ENCODE results near the gene FAM110A. TPM values are rescaled to one million over a fixed set of nuclear protein-coding genes. Genes with fewer than 3 reads are reported as not detected.

FAM110A gene
- total and polyA plus RNA-seq, 9 of the 15 experiments (the other 6 are each of a cell fraction or from before 2014, with no cell fraction given): 0.73 to 15.5 (median 3.6) TPM

GRCh38 chr20:890666-891057 lies 57.1 kb downstream of the FAM110A start:
- ChIA-PET POLR2A (no interaction called here), CTCF (ENCODE audit: low intra/inter-chr PET ratio) (no interaction called here)

More at GRCh38 chr20:890666-891057, 57.1 kb downstream of the FAM110A start:
- H3K9me1 ChIP-seq (ENCODE audit: control insufficient read depth, insufficient read depth, low read length): no peaks in the 10 kb centered on the region
- no peaks in the 10 kb centered on the region for H3K4me1 ChIP-seq (replicated peaks in 1 of 2; ENCODE audit: control insufficient read depth in 2 of 2, insufficient read depth in 2 of 2, low read length in 2 of 2)
- intact Hi-C loops (cut with micrococcal nuclease): no loop called here
- DNase-seq (ENCODE audit: extremely low read depth in 1 of 4, low spot score in 3 of 4): no peak
- no peaks in the 10 kb centered on the region for H3K79me2 ChIP-seq (ENCODE audit: control insufficient read depth, insufficient read depth, low read length)
- H3K9ac ChIP-seq (ENCODE audit: insufficient read depth in 1 of 2, low read depth in 2 of 2, low read length in 2 of 2): no peak overlapping the region
- no peaks in the 10 kb centered on the region for H3K9me3 ChIP-seq (replicated peaks; ENCODE audit: control insufficient read depth, insufficient read depth, low read depth, low read length)
- no peak for TF ChIP-seq STAG1 (CRISPR knock-in tag; IDR thresholded peaks at IDR 0.05; ENCODE audit: borderline replicate concordance)
- no peak for TF ChIP-seq FOXJ3 (CRISPR knock-in tag; IDR thresholded peaks at IDR 0.05)
- no peak for TF ChIP-seq XRCC5 (IDR thresholded peaks at IDR 0.05; ENCODE audit: low read depth, low read length)
- TF ChIP-seq SUPT5H (IDR thresholded peaks at IDR 0.05): no peak
- TF ChIP-seq, protein P1, sequence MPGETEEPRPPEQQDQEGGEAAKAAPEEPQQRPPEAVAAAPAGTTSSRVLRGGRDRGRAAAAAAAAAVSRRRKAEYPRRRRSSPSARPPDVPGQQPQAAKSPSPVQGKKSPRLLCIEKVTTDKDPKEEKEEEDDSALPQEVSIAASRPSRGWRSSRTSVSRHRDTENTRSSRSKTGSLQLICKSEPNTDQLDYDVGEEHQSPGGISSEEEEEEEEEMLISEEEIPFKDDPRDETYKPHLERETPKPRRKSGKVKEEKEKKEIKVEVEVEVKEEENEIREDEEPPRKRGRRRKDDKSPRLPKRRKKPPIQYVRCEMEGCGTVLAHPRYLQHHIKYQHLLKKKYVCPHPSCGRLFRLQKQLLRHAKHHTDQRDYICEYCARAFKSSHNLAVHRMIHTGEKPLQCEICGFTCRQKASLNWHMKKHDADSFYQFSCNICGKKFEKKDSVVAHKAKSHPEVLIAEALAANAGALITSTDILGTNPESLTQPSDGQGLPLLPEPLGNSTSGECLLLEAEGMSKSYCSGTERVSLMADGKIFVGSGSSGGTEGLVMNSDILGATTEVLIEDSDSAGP (CRISPR knock-in tag; IDR thresholded peaks at IDR 0.05): no peak
- no peak for TF ChIP-seq ZNF740 (CRISPR knock-in tag; IDR thresholded peaks at IDR 0.05)
- no peak for TF ChIP-seq ZNF740 (tag; IDR thresholded peaks at IDR 0.05)
- TF ChIP-seq CHD2 (IDR thresholded peaks at IDR 0.05; ENCODE audit: low read depth, low read length): no peak
- no peak for TF ChIP-seq DDX20 (tag; IDR thresholded peaks at IDR 0.05; ENCODE audit: low read depth)
- TF ChIP-seq MYC (IDR thresholded peaks at IDR 0.05; ENCODE audit: low read depth, low read length): no peak
- TF ChIP-seq MYC (CRISPR knock-in tag; IDR thresholded peaks at IDR 0.05; ENCODE audit: borderline replicate concordance, low read depth): no peak
- TF ChIP-seq, protein P2, sequence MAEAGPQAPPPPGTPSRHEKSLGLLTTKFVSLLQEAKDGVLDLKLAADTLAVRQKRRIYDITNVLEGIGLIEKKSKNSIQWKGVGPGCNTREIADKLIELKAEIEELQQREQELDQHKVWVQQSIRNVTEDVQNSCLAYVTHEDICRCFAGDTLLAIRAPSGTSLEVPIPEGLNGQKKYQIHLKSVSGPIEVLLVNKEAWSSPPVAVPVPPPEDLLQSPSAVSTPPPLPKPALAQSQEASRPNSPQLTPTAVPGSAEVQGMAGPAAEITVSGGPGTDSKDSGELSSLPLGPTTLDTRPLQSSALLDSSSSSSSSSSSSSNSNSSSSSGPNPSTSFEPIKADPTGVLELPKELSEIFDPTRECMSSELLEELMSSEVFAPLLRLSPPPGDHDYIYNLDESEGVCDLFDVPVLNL (CRISPR knock-in tag; IDR thresholded peaks at IDR 0.05; ENCODE audit: low read depth): no peak
- TF ChIP-seq CCAR2 (IDR thresholded peaks at IDR 0.05; ENCODE audit: low read depth, low read length): no peak
- TF ChIP-seq KAT2B (IDR thresholded peaks at IDR 0.05; ENCODE audit: low read depth, low read length): no peak
- no peak for TF ChIP-seq BDP1 (IDR thresholded peaks at IDR 0.05; ENCODE audit: insufficient read depth, insufficient read length)
- TF ChIP-seq, protein P3, sequence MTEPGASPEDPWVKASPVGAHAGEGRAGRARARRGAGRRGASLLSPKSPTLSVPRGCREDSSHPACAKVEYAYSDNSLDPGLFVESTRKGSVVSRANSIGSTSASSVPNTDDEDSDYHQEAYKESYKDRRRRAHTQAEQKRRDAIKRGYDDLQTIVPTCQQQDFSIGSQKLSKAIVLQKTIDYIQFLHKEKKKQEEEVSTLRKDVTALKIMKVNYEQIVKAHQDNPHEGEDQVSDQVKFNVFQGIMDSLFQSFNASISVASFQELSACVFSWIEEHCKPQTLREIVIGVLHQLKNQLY (CRISPR knock-in tag; conservative IDR thresholded peaks at IDR 0.05): no peak
- TF ChIP-seq POU5F1 (IDR thresholded peaks at IDR 0.05; ENCODE audit: borderline replicate concordance, low read depth, low read length, partially characterized antibody): no peak
- no peak for ATAC-seq
- 0% methylated on average over 5 of the region's 6 CpGs for WGBS (ENCODE audit: insufficient coverage, low coverage, missing lambda C conversion rate)
- no peak overlapping the region for H3K4me2 ChIP-seq (ENCODE audit: insufficient read depth, low read length)
- H3K27ac ChIP-seq (ENCODE audit: extremely low read depth, low read depth, low read length): no peak overlapping the region
- no peaks in the 10 kb centered on the region for H4K20me1 ChIP-seq (replicated peaks; ENCODE audit: control insufficient read depth, insufficient read depth, low read length)
- in situ Hi-C loops (cut with MboI): no loop called here
- no TSS peak for BruUV-seq (replicated peaks)
- no peak overlapping the region for H3K4me3 ChIP-seq
- H2AFZ ChIP-seq (ENCODE audit: low read depth, low read length): no peak overlapping the region
- no peak for FAIRE-seq
- peaks cover 3 to 29% of the 10 kb centered on the region in 2 experiments; a peak in 4 of 5 replicates for H3K27me3 ChIP-seq (ENCODE audit: control insufficient read depth in 2 of 2, insufficient read depth in 2 of 2, low read length in 2 of 2)
- no peaks in the 10 kb centered on the region for H3K36me3 ChIP-seq (ENCODE audit: control insufficient read depth, insufficient read depth, low read length)
